ENCODE measurements around the gene IRF2BP2.

IRF2BP2 gene

GRCh38 chr1:234581063-234581714 is 28.8 kb downstream of the IRF2BP2 start:
- DNase-seq: peak; percentile 30

DNA sequence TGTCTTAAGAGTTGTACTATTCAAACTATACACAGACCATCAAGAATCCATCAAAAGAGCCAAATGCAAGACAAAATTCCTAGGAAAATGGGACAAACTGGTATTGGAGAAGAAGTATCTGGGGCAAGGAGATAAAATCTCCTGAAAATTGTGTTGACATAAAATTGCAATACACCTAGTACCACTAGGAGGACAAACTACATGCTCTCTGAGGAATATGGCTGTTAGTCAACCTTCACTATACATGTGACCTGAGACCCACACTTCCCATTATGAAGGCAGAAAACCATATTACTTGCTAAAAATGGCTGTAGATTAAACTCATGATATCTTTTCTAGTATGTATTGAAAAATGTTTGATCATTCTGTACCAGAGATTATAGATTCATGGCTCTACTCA is 30.0 kb downstream of the IRF2BP2 start:
- DNase-seq: no peak

- DNase-seq: no peak
Observed at GRCh38 chr1:234578735-234579134, 31.2 kb downstream of the IRF2BP2 start.

DNA sequence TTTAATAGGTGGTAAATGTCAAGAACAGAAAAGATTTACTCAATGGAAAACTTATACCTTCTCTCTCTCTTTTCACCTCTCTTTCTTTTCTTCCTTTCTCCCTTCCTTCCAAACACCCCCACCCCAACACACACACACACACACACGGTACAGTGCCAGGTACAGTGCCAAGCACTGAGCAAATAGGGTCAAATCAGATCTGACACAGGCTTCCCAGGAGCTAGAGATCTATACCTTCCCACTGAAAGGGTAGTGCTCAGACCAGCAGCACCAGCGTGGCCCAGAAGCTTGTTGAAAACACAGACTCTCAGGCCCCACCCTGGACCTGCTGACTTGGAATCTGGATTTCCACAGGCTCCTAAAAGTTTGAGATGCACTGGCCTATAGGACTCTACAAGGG is 31.9 kb downstream of the IRF2BP2 start:
- DNase-seq: no peak

DNA sequence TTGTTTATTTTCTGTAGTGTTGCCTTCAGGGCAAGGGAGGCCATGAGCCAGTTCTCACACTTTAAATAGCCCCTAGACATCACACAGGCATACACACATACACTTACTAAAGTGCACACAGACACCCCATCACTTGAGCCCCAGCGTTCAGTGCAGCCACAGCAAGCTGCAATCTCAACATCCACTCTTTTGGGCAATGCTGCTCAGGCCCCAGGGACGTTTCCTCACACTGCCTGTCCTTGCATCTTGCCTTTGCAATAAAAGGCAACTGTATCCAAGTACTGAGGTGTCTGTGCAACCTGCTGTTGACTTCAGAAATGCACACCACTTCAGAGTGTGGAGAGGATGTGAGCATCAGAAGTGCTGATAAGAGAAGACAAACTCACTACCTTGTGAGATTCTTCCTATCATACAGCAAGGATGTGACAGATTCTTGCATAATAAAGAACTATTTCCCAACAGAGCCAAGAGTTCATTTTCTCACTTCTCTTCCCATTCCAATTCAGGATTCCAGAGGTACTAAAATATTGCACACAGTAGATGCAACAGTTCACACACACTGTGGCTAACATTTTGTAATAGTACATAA is 36.2 kb downstream of the IRF2BP2 start:
- DNase-seq: no peak

GRCh38 chr1:234572966-234573365 is 37.0 kb downstream of the IRF2BP2 start:
- no peak for DNase-seq

GRCh38 chr1:234571702-234572101 is 38.3 kb downstream of the IRF2BP2 start:
- peak; percentile 7 for DNase-seq

DNA sequence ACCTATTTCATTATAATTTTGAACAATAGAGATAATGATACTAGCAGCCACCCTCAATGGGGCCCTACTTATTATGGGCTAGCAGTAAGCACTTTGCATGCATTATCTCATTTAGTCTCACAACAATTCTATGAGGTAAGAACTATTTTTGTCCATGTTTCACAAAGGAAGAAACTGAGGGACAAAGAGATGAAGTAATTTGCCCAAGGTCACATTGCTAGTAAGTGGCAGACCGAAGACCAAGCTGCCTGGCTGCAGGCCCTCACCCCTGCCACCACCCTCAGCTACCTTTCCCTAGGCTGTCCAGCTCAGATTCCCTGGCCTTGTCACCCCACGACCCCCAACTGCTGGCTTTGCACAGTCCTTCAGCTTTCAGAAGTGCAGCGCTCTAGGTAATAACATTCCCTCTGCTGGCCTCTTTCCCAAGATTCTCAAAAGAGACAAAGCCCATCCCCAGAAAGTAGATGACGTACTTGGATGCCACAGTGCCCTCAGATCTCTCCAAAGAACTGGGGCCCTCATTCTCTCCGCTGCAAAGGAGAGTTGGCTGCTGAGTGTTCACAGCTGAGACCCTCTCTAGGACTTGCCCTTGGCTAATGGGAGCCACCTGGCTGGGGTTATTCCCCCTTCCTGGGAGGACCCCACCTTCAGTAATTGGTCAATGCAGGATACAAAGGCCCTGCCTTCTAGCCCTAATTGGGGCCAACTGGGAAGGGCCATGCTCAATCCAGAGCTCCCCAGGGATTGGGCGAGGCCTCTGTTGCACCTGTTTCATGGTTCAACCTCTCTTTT is 39.5 kb downstream of the IRF2BP2 start:
- DNase-seq: peak; percentile 43

DNA sequence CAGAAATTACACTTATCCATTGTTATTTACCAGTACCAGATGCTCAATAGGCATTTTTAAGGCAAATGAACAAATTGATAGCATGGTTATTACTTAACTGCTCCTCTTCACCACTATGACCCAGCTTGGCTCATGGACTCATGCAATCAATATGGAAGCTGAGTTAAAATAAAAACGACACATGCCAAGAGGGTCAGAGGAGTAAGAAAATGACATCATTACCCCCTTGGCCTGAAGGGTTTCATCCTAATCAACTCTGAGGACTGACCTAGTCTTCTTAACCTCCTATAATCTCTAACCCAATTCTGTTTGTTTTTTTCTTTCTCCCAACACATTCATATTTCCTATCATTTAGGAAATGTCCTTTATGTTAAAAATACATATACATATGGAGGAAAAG is 41.6 kb downstream of the IRF2BP2 start:
- DNase-seq: no peak

DNA sequence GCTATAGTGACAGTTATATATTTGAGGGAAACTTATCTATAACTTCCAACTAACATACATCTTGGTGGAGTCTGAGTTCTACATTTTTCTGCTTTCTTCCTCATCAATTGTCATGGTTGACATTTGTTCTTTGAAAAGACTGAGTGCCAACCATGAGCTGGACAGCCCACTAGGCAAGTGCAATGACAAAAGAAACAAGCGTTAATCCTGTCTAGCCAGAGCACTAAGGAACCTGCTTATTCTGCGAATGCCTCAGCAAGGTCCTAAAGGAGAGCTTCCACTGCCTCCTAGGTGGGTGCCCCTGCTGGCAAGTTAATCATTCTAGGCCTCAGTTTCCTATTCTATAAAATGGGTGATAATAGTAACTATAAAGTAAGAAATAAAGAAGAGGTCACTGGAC is 44.8 kb downstream of the IRF2BP2 start:
- DNase-seq: peak; percentile 4

GRCh38 chr1:234564035-234565029 is 45.6 kb downstream of the IRF2BP2 start:
- DNase-seq: peak; percentile 33

DNA sequence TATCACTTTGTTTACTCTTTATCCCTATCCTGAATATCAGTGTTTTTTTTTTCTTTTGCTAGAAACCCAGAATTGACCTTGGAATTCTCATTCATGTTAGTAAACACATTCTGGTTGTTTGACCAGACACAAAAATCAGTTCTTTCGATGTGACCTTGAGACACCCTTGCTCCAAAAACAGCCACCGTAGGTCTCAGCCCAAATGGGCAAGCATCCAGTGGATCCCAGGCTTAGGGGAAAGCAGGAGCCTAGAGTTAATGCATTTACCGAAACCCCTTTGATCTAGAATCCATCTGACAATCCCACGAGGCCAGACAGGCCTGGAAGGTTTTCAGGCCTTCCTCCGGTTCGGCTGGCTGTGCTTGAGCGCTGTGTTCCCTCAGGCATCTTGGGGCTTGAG is 47.6 kb downstream of the IRF2BP2 start:
- DNase-seq: no peak

- no peak for DNase-seq
Observed at GRCh38 chr1:234561319-234561718, 48.7 kb downstream of the IRF2BP2 start.

- DNase-seq: no peak
Observed at GRCh38 chr1:234559902-234560676, 49.9 kb downstream of the IRF2BP2 start.

DNA sequence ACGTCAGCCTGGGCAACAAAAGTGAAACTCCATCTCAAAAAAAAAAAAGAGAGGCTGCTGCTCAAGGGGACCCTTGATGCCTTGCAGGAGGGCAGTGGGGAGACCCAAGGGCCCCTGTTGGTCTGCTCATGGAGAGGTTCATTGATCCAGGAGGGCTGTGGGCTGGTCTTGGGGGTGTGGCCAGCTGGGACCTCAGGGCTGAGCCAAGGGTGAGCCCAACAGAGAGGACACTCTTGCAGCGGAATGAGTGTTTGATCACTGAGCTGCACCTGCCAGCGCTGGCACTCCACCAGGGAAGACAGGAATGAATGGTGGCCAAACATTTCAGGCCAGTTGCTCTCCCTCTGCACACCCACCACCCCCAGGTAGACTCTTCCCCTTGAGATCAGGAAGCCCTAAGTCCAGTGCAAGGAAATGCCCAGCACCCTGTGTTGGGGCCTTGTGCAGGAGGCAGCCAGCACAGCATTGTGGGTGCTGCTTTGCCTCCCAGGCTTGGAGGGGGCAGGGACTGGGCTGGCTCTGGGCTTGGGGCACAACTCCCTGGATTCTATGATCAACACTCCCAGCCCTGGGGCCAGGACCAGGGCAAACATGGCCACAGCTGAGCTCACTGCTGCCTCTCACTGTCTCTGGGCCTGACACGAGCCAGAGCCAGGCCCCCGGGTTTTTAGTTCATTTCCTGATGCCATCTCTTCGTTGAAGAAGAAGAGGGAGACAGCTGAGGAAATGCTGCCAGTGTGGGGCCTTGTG is 50.7 kb downstream of the IRF2BP2 start:
- DNase-seq: no peak

DNA sequence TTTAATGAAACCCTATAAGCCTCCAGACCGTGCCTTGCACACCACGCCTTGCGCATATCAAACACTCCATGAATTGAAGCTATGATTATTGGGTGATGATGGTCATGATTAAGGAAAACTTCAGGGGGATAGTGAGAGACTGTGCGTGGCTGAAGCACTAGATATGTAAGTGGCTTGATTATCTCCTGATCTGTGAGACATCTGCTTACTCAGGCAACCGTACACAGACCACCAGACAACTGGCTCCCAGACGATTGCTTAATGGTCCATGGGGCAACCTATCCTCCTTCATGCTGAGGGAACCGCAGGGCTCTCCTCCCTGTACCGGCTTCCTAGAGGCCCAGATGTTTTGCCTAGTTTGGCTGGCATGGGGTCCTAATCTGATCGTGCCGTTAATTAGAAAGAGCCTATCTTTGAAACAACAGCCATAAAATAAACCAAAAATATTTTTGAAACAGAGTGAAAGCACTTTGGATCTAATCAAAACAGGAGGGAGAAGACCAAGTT is 51.6 kb downstream of the IRF2BP2 start:
- no peak for DNase-seq

DNA sequence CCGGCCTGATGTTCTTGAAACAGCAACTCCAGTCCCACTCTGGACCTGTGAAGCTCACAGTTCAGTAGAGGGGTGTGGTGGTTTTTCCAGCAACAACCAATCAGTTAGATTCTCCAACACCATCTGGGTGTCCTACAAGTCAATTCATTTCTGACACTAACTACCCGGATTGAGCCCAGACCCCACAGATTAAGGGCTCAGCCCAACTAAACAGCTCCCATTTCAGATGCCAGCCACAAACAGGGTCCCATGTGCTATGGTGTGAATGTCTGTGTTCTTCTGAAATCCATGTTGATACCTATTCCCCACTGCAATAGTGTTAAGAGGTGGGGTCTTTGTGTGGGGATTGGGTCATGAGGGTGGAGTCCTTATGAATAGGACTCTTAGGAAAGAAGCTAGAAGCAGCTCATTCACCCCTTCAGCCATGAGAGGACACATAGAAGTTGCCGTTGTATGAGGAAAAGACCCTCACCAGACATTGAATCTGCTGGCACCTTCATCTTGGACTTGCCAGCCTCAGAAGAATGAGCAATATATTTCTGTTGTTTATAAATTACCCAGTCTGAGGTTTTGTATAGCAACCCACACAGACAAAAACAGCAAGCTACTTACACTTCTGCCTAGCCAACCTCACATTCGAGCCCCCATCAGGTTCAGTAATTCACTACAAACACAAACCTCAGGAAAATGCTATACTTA is 53.6 kb downstream of the IRF2BP2 start:
- DNase-seq: no peak

- peak; percentile 7 for DNase-seq
Observed at GRCh38 chr1:234555390-234556024, 54.5 kb downstream of the IRF2BP2 start.

GRCh38 chr1:234554698-234555311 is 55.2 kb downstream of the IRF2BP2 start:
- DNase-seq: no peak

Data from activated CD8-positive, alpha-beta memory T cell treated with anti-CD3 and anti-CD28 coated beads for 24 hours (primary cell).